Measurements from ENCODE around the gene TCF3. TPM values are rescaled to one million over a fixed set of nuclear protein-coding genes. Genes with fewer than 3 reads are reported as not detected.
A peak's percentile ranks its signal among the peaks of the same experiment; 100 is the strongest.

TCF3 gene
- total RNA-seq (2021), result 304 TPM in 2 replicates
- long read RNA-seq, full-length matches to known transcripts, result 7 of 167 reads
- long read RNA-seq, partial matches to known transcripts, result 83 of 167 reads
- long read RNA-seq, other reads (novel, unspliced or antisense), result 77 of 167 reads

DNA sequence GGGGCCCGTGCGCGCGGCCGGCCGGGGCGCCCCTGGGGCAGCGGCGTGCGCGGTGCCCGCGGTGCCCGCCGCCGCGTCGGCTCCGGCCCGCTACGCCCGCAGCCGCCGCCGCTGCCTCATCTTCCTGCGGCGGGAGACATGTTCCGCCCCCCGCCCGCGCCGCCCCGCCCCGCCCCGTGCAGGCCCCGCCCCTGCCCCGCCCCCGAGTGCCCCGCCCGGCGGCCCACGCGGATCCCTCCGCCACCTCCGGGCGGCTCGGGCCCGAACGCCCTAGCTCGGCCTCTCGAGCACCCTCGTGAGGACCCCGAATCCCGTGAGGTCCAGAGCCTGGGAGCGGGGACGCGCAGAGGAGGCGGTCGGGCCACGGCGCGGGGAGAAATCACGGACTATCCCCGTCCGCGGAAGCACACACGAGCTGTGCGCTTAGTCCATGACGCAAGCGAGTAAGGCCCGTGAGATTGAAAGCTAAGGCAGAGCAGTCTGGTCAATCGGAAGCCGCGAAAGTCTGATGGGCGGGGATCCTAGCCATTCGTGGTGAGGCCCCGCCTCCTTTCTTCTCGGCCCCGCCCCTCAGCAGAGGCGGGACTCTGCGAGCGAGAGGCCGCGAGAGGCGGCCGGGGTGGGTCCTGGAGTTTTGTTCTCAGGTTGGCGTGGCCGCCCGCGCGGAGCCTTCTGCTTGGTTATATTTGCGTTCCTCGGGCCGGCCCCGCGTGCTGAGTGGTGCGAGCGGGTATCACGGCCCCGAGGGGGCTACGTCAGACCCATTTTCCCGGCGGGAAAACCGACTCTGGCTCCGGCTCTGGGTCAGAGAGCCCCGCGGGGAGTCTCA lies at the start of gene TCF3:
Gene TCF3, minus strand, starts transcription at position 145 of the 829 bp plus-strand sequence. CDS start 2,367 bp downstream, outside the sequence.
- no peak within 1 kb of the TSS for H2BK15ac ChIP-seq (ENCODE audit: low read depth, low read length)
- Mint-ChIP-seq H3K9me3 (peaks cover 0 to 2% of the 10 kb centered on the region in 2 experiments; a peak in 2 of 5 replicates), H3K4me3 (peak within 1 kb of the TSS; percentile 95 to 98), H3K27ac (peak within 1 kb of the TSS; percentile 97 to 99 (median 98); a peak in 6 of 7 replicates), H3K27me3 (ENCODE audit: low read depth) (peaks cover 12% of the 10 kb centered on the region), H3K36me3 (ENCODE audit: insufficient read depth in 1 of 3, low read depth in 3 of 3) (peaks cover 13 to 32% (median 24%) of the 10 kb centered on the region in 3 experiments), H3K4me1 (peaks cover 13 to 27% of the 10 kb centered on the region in 2 experiments)
- H4K91ac ChIP-seq (ENCODE audit: insufficient read length, low read depth, low read length), result no peak within 1 kb of the TSS
- H4K8ac ChIP-seq (replicated peaks; ENCODE audit: insufficient read length, low read depth, low read length), result no peak within 1 kb of the TSS
- peak within 1 kb of the TSS; percentile 100 for H3K18ac ChIP-seq (ENCODE audit: insufficient read length, low read depth, low read length)
- TF ChIP-seq, protein P1, sequence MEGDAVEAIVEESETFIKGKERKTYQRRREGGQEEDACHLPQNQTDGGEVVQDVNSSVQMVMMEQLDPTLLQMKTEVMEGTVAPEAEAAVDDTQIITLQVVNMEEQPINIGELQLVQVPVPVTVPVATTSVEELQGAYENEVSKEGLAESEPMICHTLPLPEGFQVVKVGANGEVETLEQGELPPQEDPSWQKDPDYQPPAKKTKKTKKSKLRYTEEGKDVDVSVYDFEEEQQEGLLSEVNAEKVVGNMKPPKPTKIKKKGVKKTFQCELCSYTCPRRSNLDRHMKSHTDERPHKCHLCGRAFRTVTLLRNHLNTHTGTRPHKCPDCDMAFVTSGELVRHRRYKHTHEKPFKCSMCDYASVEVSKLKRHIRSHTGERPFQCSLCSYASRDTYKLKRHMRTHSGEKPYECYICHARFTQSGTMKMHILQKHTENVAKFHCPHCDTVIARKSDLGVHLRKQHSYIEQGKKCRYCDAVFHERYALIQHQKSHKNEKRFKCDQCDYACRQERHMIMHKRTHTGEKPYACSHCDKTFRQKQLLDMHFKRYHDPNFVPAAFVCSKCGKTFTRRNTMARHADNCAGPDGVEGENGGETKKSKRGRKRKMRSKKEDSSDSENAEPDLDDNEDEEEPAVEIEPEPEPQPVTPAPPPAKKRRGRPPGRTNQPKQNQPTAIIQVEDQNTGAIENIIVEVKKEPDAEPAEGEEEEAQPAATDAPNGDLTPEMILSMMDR (conservative IDR thresholded peaks at IDR 0.05), result no peak
- peaks cover 9% of the 10 kb centered on the region for H3K23me2 ChIP-seq (ENCODE audit: insufficient read length, low read depth, low read length, poor library complexity, severe bottlenecking)
- peak; percentile 97 for DNase-seq
- H4K20me1 ChIP-seq (ENCODE audit: control insufficient read depth, insufficient read depth, insufficient read length), result no peaks in the 10 kb centered on the region
- peak within 1 kb of the TSS; percentile 94 for H2BK120ac ChIP-seq (ENCODE audit: low read depth, low read length, poor library complexity, severe bottlenecking)
- H3K4me2 ChIP-seq (ENCODE audit: insufficient read depth, insufficient read length, low read length), result peak within 1 kb of the TSS; percentile 78
- H3K9me3 ChIP-seq (ENCODE audit: control insufficient read depth, low read depth, low read length), result no peaks in the 10 kb centered on the region
- WGBS (ENCODE audit: extremely low coverage, insufficient read length, low lambda C conversion rate), result no CpG with 5 or more reads among the region's 107 CpGs
- H3K4me1 ChIP-seq (ENCODE audit: insufficient read depth, low read length), result no peaks in the 10 kb centered on the region
- no peak within 1 kb of the TSS for H2AK5ac ChIP-seq (ENCODE audit: insufficient read length, low read length)
- peak within 1 kb of the TSS; percentile 97 for H3T11ph ChIP-seq (ENCODE audit: low read length)
- H3K14ac ChIP-seq (ENCODE audit: insufficient read depth, low read length), result peak within 1 kb of the TSS; percentile 100
- H2BK12ac ChIP-seq (ENCODE audit: insufficient read length, low read depth, low read length), result peak within 1 kb of the TSS; percentile 100
- H2BK5ac ChIP-seq (ENCODE audit: insufficient read length, low read length), result peak within 1 kb of the TSS; percentile 96
- H2AFZ ChIP-seq (ENCODE audit: low read length), result no peak within 1 kb of the TSS
- H3K27ac ChIP-seq (ENCODE audit: insufficient read length, low read depth, low read length), result no peak within 1 kb of the TSS
- peak within 1 kb of the TSS; percentile 86 for H3K56ac ChIP-seq (ENCODE audit: insufficient read length, low read depth, low read length)
- H3K79me1 ChIP-seq (ENCODE audit: insufficient read depth, low read depth, low read length, poor library complexity, severe bottlenecking), result peaks cover 9% of the 10 kb centered on the region
- no peaks in the 10 kb centered on the region for H3K27me3 ChIP-seq (ENCODE audit: insufficient read depth, low read length)
- H4K5ac ChIP-seq (ENCODE audit: insufficient read length, low read depth, low read length), result no peak within 1 kb of the TSS
- H2BK20ac ChIP-seq (ENCODE audit: low read depth, low read length, poor library complexity, severe bottlenecking), result no peak within 1 kb of the TSS
- no peak within 1 kb of the TSS for H3K23ac ChIP-seq (ENCODE audit: insufficient read length, low read depth, low read length)
- no peak within 1 kb of the TSS; the same call in 1 of the 2 replicates for H3K4ac ChIP-seq (ENCODE audit: low read depth, low read length)
- H3K9ac ChIP-seq (ENCODE audit: extremely low read depth, insufficient read length, low read length), result peak within 1 kb of the TSS; percentile 97
- peaks cover 9% of the 10 kb centered on the region; the same call in 1 of the 2 replicates for H3K79me2 ChIP-seq (ENCODE audit: insufficient read depth, low read length)

Data from H9 (cell line).